Hepatocyte (in vitro differentiated cells): ENCODE measurements around the gene NDUFB10.

ENCODE experiments used
- EZH2 ChIP-seq: fragments of 200-600 bp; sonication (generic); IDR thresholded peaks from 2 replicates; pipeline ENCODE4 v1.6.1; 2016; ENCODE audit warnings: antibody characterized with exemption, mild to moderate bottlenecking, borderline replicate concordance
- EZH2phosphoT487 ChIP-seq: fragments of 200-600 bp; sonication (generic); IDR thresholded peaks from one replicate; pipeline ENCODE4 v1.6.1; 2018; ENCODE audit warnings: antibody characterized with exemption, mild to moderate bottlenecking, low read depth, moderate library complexity; ENCODE audit not compliant: unreplicated experiment, severe bottlenecking
- TF ChIP-seq, protein P1 (sequence below): fragments of 200-600 bp; sonication (generic); IDR thresholded peaks from 2 replicates; pipeline ENCODE4 v1.5.1; 2016; ENCODE audit warnings: antibody characterized with exemption, mild to moderate bottlenecking; ENCODE audit not compliant: poor library complexity

DNA sequence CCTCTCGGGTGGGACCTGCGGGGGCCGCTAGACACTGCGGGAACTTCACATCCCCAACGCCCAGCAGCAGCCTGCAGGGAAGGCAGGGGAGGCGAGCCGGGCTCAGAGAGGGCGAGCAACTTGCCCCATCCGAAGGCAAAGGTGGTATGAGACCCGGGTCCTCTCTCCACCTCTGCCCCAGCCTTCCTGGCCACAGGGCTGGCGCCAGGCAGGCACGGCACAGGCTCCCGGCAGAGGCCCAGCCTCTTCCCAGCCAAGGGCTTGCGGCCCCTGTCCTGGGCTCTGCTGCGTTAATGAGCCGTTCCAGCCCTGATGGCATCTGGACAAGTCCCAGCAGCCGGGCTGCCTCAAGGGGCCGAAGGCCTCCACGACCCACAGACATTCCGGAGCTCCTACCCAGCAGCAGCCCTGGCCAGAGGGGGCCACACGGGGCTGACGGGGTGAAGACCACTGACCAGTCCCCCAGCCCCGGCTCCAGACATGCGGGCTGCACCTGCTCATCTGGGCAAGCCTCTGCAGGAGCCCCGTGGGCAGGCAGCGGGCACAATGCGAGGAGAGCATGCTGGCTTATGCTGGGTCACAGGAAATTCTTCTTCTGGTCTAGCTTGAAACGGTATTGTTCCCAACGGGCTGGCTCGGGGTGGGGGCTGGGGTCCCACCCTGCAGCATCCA, 39.9 kb upstream of the NDUFB10 start:
- TF ChIP-seq, protein P1, sequence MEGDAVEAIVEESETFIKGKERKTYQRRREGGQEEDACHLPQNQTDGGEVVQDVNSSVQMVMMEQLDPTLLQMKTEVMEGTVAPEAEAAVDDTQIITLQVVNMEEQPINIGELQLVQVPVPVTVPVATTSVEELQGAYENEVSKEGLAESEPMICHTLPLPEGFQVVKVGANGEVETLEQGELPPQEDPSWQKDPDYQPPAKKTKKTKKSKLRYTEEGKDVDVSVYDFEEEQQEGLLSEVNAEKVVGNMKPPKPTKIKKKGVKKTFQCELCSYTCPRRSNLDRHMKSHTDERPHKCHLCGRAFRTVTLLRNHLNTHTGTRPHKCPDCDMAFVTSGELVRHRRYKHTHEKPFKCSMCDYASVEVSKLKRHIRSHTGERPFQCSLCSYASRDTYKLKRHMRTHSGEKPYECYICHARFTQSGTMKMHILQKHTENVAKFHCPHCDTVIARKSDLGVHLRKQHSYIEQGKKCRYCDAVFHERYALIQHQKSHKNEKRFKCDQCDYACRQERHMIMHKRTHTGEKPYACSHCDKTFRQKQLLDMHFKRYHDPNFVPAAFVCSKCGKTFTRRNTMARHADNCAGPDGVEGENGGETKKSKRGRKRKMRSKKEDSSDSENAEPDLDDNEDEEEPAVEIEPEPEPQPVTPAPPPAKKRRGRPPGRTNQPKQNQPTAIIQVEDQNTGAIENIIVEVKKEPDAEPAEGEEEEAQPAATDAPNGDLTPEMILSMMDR, result no peak
- no peak for TF ChIP-seq EZH2phosphoT487
- TF ChIP-seq EZH2, result no peak
